Urothelium cell line (cell line): ENCODE data around the gene CEP76.
"Not testable (repeated sequence)": the region's sequence is repeated elsewhere in the genome, so short reads cannot be mapped to it uniquely, and the experiment has no call there.

Experiments
- DNase-seq: peaks from one replicate; pipeline ENCODE4 v3.0.0; 2011; ENCODE audit warnings: low spot score, mixed read lengths
- FAIRE-seq: peaks from 2 replicates; lab custom pipeline; 2011; peaks lifted over from hg19 to GRCh38; lab: Jason Lieb, UNC

CEP76 gene

DNA sequence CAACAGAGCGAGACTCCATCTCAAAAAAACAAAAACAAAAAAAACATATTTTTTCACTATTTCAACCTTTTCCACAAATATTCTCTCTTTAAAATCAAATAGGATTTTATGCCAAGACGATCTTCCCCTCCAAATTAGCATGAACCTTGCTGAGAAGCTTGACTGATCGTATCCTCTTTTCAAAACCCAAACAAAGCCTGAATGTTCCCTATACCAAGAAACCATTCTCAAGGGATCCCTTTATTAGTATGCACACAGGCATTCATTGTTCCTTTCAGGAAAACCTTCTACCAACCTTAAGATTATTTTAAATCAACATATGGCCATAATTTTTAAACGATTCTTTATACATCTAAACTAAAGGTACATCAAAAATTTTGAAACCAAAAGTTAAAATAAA lies 50.9 kb downstream of the CEP76 start:
- DNase-seq, result no peak
- no peak for FAIRE-seq

DNA sequence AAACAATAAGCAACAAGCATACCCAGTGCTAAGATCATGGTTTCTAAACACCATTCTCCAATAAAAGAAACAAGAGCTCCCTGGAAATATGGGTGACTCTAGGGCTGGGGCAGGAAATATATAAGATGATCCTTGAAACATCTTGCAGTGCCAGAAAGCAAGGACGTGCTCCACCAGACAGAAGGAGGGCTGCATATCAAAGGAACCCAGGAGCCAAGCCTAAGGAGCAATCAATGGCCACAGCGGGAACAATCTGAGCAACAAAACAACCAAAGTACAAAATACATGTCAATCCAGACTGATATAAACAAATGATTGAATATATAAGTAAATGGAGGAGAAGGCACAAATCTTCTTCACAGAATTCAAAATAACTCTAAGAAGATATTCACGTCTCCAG lies 54.8 kb downstream of the CEP76 start:
- FAIRE-seq (peak; percentile 44), DNase-seq (no peak)

DNA sequence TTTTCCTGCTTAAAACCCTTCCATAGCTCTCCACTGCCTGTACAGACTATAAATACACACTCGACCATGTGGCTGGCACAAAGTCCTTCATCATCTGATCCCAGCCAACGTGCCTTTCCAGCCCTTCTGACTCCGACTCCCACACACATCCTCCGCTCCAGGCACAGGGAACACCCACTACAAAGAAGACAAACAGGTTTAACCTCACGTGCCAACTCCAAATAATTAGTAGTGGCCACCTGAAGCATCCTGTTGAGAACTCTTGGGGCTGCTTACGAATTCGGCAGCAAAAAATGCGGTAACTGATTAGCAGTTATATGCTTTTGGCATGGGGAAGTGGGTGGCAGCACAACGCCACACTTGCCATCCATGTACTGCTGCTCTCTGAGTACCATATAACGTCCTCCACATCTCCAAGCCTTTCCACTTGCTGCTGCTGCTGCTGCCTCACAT lies 56.7 kb downstream of the CEP76 start:
- DNase-seq, result no peak
- FAIRE-seq, result peak; percentile 93

DNA sequence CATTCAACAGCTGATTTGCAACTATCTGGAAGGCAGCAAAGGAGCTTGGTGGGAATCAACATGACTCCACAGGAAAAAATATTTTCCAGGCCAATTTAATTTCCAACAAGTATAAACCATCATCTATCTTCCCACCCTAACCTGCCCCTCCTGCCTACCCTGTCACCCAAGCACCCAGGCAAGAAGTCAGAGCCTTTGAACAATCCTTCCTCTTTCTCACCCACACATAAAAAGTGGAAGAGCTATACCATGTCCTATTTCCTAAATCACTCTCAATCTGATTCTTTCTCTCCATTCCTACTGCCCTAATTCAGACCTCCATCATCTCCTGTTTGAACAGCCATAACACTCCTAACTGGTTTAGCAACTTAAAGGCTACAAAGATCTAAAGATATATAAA lies 57.3 kb downstream of the CEP76 start:
- FAIRE-seq (no peak), DNase-seq (no peak)

DNA sequence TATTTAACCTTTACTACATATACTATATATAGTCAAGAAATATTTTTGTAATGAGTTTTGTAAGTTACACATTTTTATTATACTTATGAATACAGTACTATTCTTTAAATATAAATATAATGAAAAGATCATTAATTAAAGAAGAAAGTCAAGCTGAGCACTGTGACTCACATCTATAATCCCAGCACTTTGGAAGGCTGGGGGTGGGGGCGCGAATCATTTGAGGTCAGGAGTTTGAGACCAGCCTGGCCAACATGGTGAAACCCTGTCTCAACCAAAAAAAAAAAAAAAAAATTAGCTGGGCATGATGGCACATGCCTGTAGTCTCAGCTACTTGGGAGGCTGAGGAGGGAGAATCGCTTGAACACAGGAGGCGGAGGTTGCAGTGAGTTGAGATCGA lies 58.8 kb downstream of the CEP76 start:
- not testable (repeated sequence) for DNase-seq, FAIRE-seq

DNA sequence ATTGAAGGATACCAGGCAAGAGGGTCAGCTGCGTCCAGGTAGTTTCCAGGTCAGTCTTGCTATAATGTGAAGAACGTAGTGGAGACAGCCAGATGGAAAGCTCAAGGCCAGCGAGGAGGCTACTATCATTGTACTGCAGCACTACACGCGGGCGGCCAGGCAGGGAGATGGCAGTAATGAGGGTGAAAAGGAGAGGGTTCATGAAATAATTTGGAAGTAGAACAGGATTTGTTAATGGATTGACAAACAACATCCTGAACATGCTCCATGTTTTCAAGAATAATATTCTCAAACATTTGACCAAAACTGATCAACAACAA lies 61.7 kb downstream of the CEP76 start:
- no peak for FAIRE-seq

DNA sequence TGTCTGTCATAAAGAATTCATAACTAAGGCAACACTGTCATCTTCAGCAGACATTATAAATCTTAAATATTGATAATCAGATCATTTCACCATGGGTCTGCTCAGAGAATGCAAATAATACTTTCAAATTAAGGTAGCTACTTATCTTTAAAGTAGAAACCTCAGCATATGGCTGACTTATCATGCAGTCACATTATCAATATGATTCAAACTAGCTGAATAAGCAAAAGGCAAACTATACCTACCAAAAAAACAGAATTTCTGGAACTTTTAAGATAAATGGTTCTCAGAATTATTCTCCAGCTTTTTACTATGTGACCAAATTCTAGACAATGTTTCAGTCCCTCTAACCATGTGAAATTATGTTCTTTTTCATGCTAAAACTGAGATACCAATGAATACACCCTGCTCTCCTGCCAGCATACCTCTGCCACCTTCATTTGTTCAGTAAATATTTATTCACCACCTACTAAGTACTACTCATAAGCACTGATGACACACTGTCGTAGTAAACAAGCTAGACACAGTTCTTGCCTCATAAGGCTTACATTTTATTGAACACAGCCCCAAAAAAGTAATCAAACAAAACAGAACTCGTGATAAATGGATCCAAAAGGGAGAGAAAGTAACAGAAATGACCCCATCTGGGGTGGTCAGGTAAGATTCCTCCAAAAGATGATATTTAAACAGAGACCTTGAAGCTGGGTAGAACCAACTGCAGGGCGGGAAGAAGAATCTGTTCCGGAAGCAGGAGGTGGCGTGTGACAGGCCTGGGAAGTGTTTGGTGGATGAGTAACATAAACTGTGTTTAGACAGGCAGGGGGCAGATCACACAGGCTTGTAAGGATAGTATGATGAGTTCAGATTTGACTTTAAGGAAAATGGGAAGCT lies 62.3 kb downstream of the CEP76 start:
- DNase-seq (peak; percentile 72), FAIRE-seq (peak; percentile 98)

More for the DNA sequence above, 61.7 kb downstream of the CEP76 start:
- no peak for DNase-seq

DNA sequence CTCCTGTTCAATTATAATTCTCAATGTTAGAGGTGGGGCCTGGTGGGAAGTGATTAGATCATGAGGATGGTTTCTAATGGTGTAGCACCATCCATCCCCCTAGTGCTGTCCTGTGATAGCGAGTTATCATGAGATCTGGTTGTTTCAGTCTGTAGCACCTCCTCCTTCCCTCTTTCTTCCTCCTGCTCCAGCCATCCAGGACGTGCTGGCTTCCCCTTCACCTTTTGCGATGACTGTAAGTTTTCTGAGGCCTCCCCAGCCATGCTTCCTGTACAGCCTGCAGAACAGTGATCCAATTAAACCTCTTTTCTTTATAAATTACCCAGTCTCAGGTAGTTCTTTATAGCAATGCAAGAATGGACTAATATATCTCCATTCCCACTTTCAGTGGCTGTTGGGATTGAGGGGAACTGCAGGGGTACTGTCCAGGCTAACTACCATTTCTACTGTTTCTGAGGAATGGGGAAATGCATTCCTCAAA lies 63.8 kb downstream of the CEP76 start:
- DNase-seq (no peak), FAIRE-seq (peak; percentile 96)

DNA sequence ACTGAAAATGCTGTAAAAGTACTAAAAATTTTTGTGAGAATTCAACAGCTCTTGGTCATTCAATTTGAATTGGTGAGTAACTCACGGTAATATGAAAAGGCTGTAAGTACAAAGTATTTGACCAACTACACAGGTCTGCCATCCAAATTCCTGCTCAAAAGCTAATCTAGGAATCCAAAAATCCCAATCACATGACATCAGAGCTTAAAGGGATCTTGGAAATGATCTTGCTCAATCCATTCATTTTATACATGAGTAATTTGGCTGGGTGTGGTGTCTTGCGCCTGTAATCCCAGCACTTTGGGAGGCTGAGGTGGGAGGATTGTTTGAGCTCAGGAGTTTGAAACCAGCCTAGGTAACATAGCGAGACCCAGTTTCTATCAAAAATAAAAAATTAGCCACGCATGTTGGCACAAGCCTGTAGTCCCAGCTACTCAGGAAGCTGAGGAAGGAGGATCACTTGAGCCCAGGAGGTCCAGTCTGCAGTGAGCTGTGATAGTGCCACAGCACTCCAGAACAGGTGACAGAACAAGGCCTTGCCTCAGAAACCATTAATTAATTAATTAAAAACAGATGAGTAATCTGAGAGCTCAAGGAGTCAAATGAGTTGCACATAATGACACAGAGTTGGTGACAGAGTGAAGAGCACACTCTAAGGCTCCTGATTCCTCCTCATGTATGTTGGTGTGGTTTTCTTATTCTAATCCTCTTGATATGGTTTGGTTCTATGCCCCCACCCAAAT lies 64.5 kb downstream of the CEP76 start:
- DNase-seq (no peak), FAIRE-seq (peak; percentile 79)

DNA sequence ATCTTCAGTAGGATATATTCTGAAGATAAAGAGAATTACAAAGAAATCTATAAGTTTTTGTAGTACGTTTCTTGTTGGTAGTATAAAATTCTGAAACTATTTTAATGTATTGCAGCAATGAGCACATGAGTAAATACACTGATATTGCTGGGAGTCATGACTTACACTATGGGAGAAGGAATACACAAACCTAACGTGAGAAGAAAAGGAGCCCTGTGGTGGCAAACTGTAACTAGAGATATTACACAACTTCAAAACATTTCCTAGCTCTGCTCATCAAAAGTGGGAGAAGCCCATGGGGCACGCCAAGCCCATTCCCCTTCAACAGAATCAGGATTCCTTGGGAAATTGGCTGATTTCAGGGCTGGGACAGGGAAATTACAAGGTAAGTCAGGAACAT lies 65.1 kb downstream of the CEP76 start:
- no peak for DNase-seq
- peak; percentile 72 for FAIRE-seq

DNA sequence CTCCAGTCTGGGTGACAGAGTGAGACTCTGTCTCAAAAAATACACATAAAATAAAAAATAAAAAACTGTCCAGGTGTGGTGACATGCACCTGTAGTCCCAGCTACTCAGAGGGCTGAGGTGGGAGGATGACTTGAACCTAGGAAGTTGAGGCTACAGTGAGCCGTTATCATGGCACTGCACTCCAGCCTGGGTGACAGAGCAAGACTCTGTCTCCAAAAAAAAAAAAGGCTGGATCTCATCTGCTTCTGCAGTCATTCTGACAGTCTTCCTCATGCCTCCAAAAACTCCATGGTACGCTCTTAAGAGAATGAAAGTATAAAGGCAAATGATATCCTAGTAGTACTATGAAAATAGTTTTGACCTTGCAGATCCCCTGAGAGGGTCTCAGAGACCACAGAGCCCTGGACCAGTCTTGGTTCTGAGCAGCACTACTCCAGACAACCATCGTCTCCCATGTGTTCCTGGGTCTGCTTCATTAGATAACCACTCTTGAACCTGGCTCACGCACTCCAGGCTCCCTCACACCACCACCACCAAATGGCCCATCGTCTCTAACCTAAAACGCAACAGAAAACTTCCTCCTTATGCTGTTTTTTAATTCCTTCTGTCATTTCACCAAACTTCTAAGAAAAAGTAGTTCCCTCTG lies 70.6 kb downstream of the CEP76 start:
- no peak for DNase-seq
- FAIRE-seq, result peak; percentile 59

DNA sequence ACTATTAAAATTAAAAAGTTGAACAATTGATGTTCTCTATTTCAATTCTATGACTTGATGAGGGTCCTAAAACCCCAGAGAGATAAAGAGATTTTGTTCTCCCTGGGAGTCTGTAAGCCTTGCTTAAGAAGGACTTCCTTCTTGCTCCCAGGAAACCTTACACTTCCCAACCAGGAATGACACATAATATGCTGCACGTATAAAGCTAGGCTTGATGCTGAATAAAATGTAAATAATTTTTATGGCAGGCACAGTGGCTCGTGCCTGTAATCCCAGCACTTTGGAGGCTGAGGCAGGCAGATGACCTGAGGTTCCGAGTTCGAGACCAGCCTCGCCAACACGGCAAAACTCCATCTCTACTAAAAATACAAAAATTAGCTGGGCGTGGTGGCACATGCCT lies 72.4 kb downstream of the CEP76 start:
- DNase-seq, result no peak
- no peak for FAIRE-seq

DNA sequence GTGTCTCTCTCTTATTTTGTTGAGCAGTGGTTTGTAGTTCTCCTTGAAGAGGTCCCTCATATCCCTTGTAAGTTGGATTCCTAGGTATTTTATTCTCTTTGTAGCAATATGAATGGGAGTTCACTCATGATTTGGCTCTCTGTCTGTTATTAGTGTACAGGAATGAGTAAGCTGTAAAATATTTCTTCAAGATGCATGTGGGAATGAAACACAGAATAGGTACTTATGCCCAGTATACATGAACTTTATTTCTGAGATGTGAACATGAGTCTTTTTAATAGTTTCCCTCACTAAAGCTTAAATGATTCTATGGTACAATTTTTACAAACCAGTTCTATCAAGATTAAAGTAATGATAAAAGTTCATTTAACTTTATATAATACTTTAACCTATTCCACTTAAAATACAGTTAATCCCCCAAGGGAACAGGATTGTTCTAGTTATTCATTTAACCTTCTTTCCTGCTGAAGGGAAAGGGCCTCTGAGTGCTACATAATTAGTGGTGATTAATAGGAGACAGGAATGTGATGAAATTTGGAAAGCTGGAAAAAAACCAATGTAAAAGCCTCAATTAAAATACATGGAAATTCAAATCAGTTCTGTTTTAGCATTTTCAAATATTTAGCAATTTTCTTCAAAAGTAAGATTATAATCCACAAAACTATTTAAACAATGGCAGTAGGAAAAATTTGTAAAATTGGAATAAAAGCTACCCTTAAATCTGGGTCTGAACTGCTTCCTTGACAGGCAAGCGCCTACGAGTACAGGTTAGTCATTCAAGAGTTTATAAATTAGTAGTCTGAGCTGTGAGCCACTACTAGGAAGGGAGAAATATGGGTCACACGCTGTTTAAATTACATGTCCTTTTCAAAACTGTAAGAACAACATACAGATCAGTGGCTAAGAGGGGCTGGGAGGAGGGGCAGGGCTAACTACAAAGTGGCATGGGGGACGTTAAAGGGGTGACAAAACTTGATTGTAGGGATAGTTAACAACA lies 73.5 kb downstream of the CEP76 start:
- DNase-seq, result no peak

DNA sequence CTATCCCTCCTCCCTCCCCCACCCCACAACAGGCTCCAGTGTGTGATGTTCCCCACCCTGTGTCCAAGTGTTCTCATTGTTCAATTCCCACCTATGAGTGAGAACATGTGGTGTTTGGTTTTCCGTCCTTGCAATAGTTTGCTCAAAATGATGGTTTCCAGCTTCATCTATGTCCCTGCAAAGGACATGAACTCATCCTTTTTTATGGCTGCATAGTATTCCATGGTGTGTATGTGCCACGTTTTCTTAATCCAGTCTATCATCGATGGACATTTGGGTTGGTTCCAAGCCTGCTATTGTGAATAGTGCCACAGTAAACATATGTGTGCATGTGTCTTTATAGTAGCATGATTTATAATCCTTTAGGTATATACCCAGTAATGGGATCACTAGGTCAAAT lies 75.3 kb downstream of the CEP76 start:
- not testable (repeated sequence) for FAIRE-seq

More for the DNA sequence above, 73.5 kb downstream of the CEP76 start:
- FAIRE-seq, result peak; percentile 82

DNA sequence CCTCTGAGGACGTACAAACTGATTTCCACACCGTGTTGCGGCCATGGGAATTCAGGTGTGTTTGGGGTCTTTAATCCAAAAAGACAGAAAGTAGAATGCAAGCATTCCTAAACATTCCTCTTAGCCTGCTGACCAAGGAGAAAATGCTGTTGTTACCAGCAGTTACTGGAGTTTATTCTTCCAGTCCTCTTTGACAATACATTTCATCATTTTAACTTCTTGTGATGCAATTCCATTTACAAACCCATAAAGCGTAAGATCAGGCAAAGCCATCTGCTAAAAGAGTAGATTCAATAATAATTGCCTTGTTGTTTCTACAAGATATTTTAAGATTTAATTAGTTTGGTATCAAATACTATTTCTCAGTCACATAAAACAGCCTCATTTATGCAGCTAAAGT lies 77.3 kb downstream of the CEP76 start:
- FAIRE-seq, result no peak

More for the DNA sequence above, 75.3 kb downstream of the CEP76 start:
- not testable (repeated sequence) for DNase-seq

More for the DNA sequence above, 77.3 kb downstream of the CEP76 start:
- no peak for DNase-seq
